PC-3 (cell line): ENCODE measurements around the gene HYDIN. TPM values are rescaled to one million over a fixed set of nuclear protein-coding genes. Genes with fewer than 3 reads are reported as not detected.
"Not testable (repeated sequence)": the region's sequence is repeated elsewhere in the genome, so short reads cannot be mapped to it uniquely, and the experiment has no call there.

Source experiments
- ATAC-seq: fragments of 200-7000 bp; cut with Tn5 transposase; 2 replicates; pipeline ENCODE4 v1.9.1; 2020; ENCODE audit warnings: mild to moderate bottlenecking, moderate library complexity
- BruUV-seq: library from RNA; stranded (reverse); fragments of 400-500 nt; replicated peaks from 2 replicates; lab custom pipeline; 2021; lab: Mats Ljungman, UMichigan
- CTCF ChIA-PET: fragments of 300-600 bp; sonication (Branson Sonifier 250); formaldehyde crosslinking; loops from one replicate; lab custom pipeline; 2022; ENCODE audit warnings: antibody characterized with exemption; lab: Charles Lee
- POLR2A ChIA-PET: fragments of 300-600 bp; sonication (Branson Sonifier 250); formaldehyde crosslinking; loops from one replicate; lab custom pipeline; 2022; ENCODE audit warnings: antibody characterized with exemption; ENCODE audit not compliant: unreplicated experiment; lab: Charles Lee
- DNase-seq: peaks from one replicate; pipeline ENCODE4 v3.0.0-alpha.2; 2015
- H2AFZ ChIP-seq: fragments of 300-600 bp; sonication (generic); 2 replicates; pipeline ENCODE4 v1.6.0; 2016; ENCODE audit warnings: antibody characterized with exemption, low read length
- H3F3A ChIP-seq: fragments of 300-600 bp; sonication (generic); one replicate; pipeline ENCODE4 v1.6.0; 2017; ENCODE audit warnings: antibody characterized with exemption, low read length, control low read depth, mild to moderate bottlenecking; ENCODE audit not compliant: unreplicated experiment
- H3K27ac ChIP-seq: fragments of 300-600 bp; sonication (generic); 2 replicates; pipeline ENCODE4 v1.5.1; 2016; ENCODE audit warnings: mild to moderate bottlenecking, low read length
- H3K27me3 ChIP-seq: fragments of 300-600 bp; sonication (generic); 2 replicates; pipeline ENCODE4 v1.6.1; 2016; ENCODE audit warnings: low read length, mixed read lengths
- H3K36me3 ChIP-seq: fragments of 300-600 bp; sonication (generic); 2 replicates; pipeline ENCODE4 v1.6.1; 2016; ENCODE audit warnings: low read depth, mixed run types, low read length, mixed read lengths
- H3K4me1 ChIP-seq: fragments of 300-600 bp; sonication (generic); 2 replicates; pipeline ENCODE4 v1.5.1; 2016; ENCODE audit warnings: low read length; ENCODE audit not compliant: insufficient read depth
- H3K4me2 ChIP-seq: fragments of 300-600 bp; sonication (generic); 2 replicates; pipeline ENCODE4 v1.6.0; 2016; ENCODE audit warnings: low read length
- H3K4me3 ChIP-seq: fragments of 300-600 bp; sonication (generic); 2 replicates; pipeline ENCODE4 v1.5.1; 2016; ENCODE audit warnings: mild to moderate bottlenecking, low read length, mixed read lengths
- H3K79me2 ChIP-seq: fragments of 300-600 bp; sonication (generic); 2 replicates; pipeline ENCODE4 v1.6.1; 2017; ENCODE audit warnings: low read length, mixed read lengths
- H3K9ac ChIP-seq: fragments of 300-600 bp; sonication (generic); 2 replicates; pipeline ENCODE4 v1.6.0; 2016; ENCODE audit warnings: mild to moderate bottlenecking, low read length
- H3K9me2 ChIP-seq: fragments of 300-600 bp; sonication (generic); replicated peaks from 2 replicates; pipeline ENCODE4 v1.6.1; 2016; ENCODE audit warnings: mixed run types, low read length, mixed read lengths
- H3K9me3 ChIP-seq: fragments of 300-600 bp; sonication (generic); 2 replicates; pipeline ENCODE4 v1.6.1; 2016; ENCODE audit warnings: low read length, mixed read lengths
- H4K20me1 ChIP-seq: fragments of 300-600 bp; sonication (generic); 2 replicates; pipeline ENCODE4 v1.6.1; 2016; ENCODE audit warnings: low read length, mixed read lengths
- EZH2 ChIP-seq: fragments of 300-600 bp; sonication (generic); IDR thresholded peaks from one replicate; pipeline ENCODE4 v1.6.1; 2017; ENCODE audit warnings: antibody characterized with exemption, mild to moderate bottlenecking, low read length; ENCODE audit not compliant: unreplicated experiment
- EZH2phosphoT487 ChIP-seq: fragments of 300-600 bp; sonication (generic); IDR thresholded peaks from 2 replicates; pipeline ENCODE4 v1.6.1; 2018; ENCODE audit warnings: mild to moderate bottlenecking, antibody characterized with exemption, low read length, borderline replicate concordance
- intact Hi-C: fragments of 100-400 bp; cut with micrococcal nuclease; formaldehyde crosslinking; loops from 2 replicates; pipeline ENCODE4 v1.9.0; 2023
- total RNA-seq: library from RNA; depleted of rRNA; stranded (reverse); fragments of >200 nt; gene quantifications from 2 replicates; pipeline ENCODE4 v1.2.3, GENCODE V29; 2014
- TF ChIP-seq, protein P1 (sequence below): fragments of 300-600 bp; sonication (generic); conservative IDR thresholded peaks from 2 replicates; pipeline ENCODE4 v1.5.1; 2017; ENCODE audit warnings: antibody characterized with exemption, low read depth, mild to moderate bottlenecking, low read length

The HYDIN gene
- total RNA-seq, 1 experiment from 2014 or later, result 0.69 TPM

GRCh38 chr16:71179569-71179968, 51.0 kb downstream of the HYDIN start:
- Histone ChIP-seq H3K9me2 (no peaks in the 10 kb centered on the region), H3K79me2 (no peaks in the 10 kb centered on the region), H3K9ac (no peak overlapping the region), H3F3A (no peaks in the 10 kb centered on the region), H4K20me1 (no peaks in the 10 kb centered on the region), H3K4me3 (no peak overlapping the region), H3K9me3 (no peaks in the 10 kb centered on the region), H3K27ac (no peak overlapping the region), H2AFZ (no peak overlapping the region), H3K36me3 (no peaks in the 10 kb centered on the region), H3K27me3 (no peaks in the 10 kb centered on the region), H3K4me1 (no peaks in the 10 kb centered on the region), H3K4me2 (no peak overlapping the region)
- BruUV-seq, result no TSS peak
- no peak for ATAC-seq
- intact Hi-C loops, result no loop called here
- ChIA-PET POLR2A (no interaction called here), CTCF (no interaction called here)
- DNase-seq, result no peak
- TF ChIP-seq, protein P1, sequence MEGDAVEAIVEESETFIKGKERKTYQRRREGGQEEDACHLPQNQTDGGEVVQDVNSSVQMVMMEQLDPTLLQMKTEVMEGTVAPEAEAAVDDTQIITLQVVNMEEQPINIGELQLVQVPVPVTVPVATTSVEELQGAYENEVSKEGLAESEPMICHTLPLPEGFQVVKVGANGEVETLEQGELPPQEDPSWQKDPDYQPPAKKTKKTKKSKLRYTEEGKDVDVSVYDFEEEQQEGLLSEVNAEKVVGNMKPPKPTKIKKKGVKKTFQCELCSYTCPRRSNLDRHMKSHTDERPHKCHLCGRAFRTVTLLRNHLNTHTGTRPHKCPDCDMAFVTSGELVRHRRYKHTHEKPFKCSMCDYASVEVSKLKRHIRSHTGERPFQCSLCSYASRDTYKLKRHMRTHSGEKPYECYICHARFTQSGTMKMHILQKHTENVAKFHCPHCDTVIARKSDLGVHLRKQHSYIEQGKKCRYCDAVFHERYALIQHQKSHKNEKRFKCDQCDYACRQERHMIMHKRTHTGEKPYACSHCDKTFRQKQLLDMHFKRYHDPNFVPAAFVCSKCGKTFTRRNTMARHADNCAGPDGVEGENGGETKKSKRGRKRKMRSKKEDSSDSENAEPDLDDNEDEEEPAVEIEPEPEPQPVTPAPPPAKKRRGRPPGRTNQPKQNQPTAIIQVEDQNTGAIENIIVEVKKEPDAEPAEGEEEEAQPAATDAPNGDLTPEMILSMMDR, result no peak
- TF ChIP-seq EZH2phosphoT487, result no peak
- TF ChIP-seq EZH2, result no peak

GRCh38 chr16:71172481-71173207, 57.9 kb downstream of the HYDIN start:
- ATAC-seq (no peak), DNase-seq (no peak)
- no peak overlapping the region for H3K4me3 ChIP-seq
- H3K36me3 ChIP-seq, result no peaks in the 10 kb centered on the region
- no peak overlapping the region for H3K9ac ChIP-seq
- H2AFZ ChIP-seq, result no peak overlapping the region
- intact Hi-C loops, result no loop called here
- H3K4me2 ChIP-seq, result no peak overlapping the region
- no peaks in the 10 kb centered on the region for H3K9me2 ChIP-seq
- H3K4me1 ChIP-seq, result no peaks in the 10 kb centered on the region
- TF ChIP-seq, protein P1, result no peak
- TF ChIP-seq EZH2phosphoT487 (no peak), EZH2 (no peak)
- no peaks in the 10 kb centered on the region for H3K27me3 ChIP-seq
- no peaks in the 10 kb centered on the region for H3K9me3 ChIP-seq
- no peaks in the 10 kb centered on the region for H4K20me1 ChIP-seq
- ChIA-PET POLR2A (no interaction called here), CTCF (no interaction called here)
- H3K79me2 ChIP-seq, result no peaks in the 10 kb centered on the region
- no TSS peak for BruUV-seq
- H3K27ac ChIP-seq, result no peak overlapping the region
- no peaks in the 10 kb centered on the region for H3F3A ChIP-seq

DNA sequence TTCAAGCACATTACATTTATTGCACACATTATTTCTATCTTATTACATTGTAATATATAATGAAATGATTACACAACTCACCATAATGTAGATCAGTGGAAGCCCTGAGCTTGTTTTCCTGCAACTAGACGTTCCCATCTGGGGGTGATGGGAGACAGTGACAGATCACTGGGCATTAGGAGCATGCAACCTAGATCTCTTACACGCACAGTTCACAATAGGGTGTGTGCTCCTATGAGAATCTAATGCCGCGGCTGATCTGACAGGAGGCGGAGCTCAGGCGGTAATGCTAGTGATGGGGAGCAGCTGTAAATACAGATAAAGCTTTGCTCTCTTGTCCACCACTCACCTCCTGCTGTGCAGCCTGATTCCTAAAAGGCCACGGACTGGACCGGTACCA, 69.5 kb downstream of the HYDIN start:
- BruUV-seq, H4K20me1 ChIP-seq, CTCF ChIA-PET, H3K27ac ChIP-seq, H3K79me2 ChIP-seq, H3K9me2 ChIP-seq, DNase-seq, H2AFZ ChIP-seq, intact Hi-C loops, H3K9ac ChIP-seq, H3F3A ChIP-seq, H3K4me3 ChIP-seq, H3K4me1 ChIP-seq, H3K4me2 ChIP-seq, H3K9me3 ChIP-seq, H3K36me3 ChIP-seq, POLR2A ChIA-PET, H3K27me3 ChIP-seq, ATAC-seq: not testable (repeated sequence)

- H3K27me3 ChIP-seq, H3K4me2 ChIP-seq, H3F3A ChIP-seq, BruUV-seq, H3K9me2 ChIP-seq, DNase-seq, H3K27ac ChIP-seq, H3K79me2 ChIP-seq, CTCF ChIA-PET, H3K36me3 ChIP-seq, H3K4me3 ChIP-seq, intact Hi-C loops, POLR2A ChIA-PET, H3K4me1 ChIP-seq, H2AFZ ChIP-seq, H3K9me3 ChIP-seq, H3K9ac ChIP-seq, ATAC-seq, H4K20me1 ChIP-seq: not testable (repeated sequence)
Measured at GRCh38 chr16:71157278-71157677, 73.2 kb downstream of the HYDIN start.

DNA sequence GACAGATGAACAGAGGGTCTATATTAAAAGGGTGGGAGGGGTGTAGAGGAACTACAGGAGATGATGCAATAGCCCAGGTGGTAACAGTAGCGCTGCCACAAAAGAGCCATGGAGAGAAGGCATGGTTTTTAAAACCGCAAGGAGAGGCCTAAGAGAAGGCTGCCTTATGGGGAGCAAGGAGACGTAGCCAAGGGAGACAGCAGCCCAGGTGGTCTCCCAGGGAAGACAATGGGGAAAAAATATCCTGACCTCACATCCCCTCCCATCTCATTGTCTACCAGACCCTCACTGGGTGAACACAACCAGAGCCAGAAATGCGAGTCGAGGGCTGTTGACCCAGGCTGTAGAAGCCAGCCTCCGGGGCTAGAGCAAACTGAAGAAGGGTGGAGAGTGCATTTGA, 77.2 kb downstream of the HYDIN start:
- BruUV-seq, H4K20me1 ChIP-seq, H3K9ac ChIP-seq, H3K4me2 ChIP-seq, H3K36me3 ChIP-seq, H2AFZ ChIP-seq, H3K9me2 ChIP-seq, DNase-seq, CTCF ChIA-PET, H3K27me3 ChIP-seq, H3F3A ChIP-seq, POLR2A ChIA-PET, intact Hi-C loops, H3K4me3 ChIP-seq, ATAC-seq, H3K9me3 ChIP-seq, H3K4me1 ChIP-seq, H3K27ac ChIP-seq, H3K79me2 ChIP-seq: not testable (repeated sequence)
